ENCODE measurements around the gene ZC3H7A. TPM values are rescaled to one million over a fixed set of nuclear protein-coding genes. Genes with fewer than 3 reads are reported as not detected.

Gene ZC3H7A
- total and polyA plus RNA-seq, 9 of the 15 experiments (the other 6 are each of a cell fraction or from before 2014, with no cell fraction given), result 19.8 to 49.1 (median 28.2) TPM

DNA sequence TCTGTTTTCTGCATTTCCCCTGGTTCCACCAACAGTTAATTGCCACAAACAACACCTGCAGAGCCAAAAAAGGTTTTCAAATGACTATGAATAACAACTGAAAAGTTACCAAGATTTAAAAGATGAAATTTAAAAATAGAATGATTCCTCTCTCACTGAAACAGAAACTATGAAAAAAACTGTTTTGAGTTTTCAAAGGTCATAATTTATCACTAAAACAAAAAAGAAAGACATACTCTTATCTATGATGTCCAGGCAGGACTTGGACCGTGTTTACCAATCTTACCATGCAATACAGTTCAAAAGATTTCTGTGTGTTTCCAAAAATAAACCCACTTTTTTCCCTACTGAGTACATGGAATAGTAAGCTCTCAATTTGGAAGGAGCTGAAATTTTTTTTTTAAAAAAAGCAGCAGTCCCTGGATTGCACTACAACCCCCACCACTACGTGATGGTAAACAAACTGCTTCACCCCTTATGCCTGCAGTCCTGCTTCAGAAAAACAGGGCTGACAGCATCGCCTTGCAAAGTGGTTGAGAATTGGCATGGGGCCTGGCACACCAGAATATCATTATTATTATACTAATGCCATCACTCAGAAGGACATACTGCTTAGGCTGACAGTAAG is 62.9 kb downstream of the ZC3H7A start (continued):
- TF ChIP-seq MEIS2 (IDR thresholded peaks at IDR 0.05; ENCODE audit: partially characterized antibody), result peak; percentile 94
- TF ChIP-seq EP300 (IDR thresholded peaks at IDR 0.05; ENCODE audit: low read length), result peak; percentile 82
- peak; percentile 84 for TF ChIP-seq MTA2 (IDR thresholded peaks at IDR 0.05; ENCODE audit: low read depth)
- TF ChIP-seq, protein P1, sequence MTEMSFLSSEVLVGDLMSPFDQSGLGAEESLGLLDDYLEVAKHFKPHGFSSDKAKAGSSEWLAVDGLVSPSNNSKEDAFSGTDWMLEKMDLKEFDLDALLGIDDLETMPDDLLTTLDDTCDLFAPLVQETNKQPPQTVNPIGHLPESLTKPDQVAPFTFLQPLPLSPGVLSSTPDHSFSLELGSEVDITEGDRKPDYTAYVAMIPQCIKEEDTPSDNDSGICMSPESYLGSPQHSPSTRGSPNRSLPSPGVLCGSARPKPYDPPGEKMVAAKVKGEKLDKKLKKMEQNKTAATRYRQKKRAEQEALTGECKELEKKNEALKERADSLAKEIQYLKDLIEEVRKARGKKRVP (CRISPR knock-in tag; IDR thresholded peaks at IDR 0.05), result no peak
- TF ChIP-seq, protein P2, sequence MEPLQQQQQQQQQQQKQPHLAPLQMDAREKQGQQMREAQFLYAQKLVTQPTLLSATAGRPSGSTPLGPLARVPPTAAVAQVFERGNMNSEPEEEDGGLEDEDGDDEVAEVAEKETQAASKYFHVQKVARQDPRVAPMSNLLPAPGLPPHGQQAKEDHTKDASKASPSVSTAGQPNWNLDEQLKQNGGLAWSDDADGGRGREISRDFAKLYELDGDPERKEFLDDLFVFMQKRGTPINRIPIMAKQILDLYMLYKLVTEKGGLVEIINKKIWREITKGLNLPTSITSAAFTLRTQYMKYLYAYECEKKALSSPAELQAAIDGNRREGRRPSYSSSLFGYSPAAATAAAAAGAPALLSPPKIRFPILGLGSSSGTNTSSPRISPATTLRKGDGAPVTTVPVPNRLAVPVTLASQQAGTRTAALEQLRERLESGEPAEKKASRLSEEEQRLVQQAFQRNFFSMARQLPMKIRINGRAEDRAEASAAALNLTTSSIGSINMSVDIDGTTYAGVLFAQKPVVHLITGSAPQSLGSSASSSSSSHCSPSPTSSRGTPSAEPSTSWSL (CRISPR knock-in tag; IDR thresholded peaks at IDR 0.05; ENCODE audit: borderline replicate concordance), result no peak
- TF ChIP-seq, protein P3, sequence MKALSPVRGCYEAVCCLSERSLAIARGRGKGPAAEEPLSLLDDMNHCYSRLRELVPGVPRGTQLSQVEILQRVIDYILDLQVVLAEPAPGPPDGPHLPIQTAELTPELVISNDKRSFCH (CRISPR knock-in tag; IDR thresholded peaks at IDR 0.05), result no peak
- TF ChIP-seq, protein P3 (tag; IDR thresholded peaks at IDR 0.05), result peak; percentile 93
- peak; percentile 59 for TF ChIP-seq SMARCC2 (IDR thresholded peaks at IDR 0.05; ENCODE audit: low read depth)
- no peak for TF ChIP-seq ELF2 (CRISPR knock-in tag; IDR thresholded peaks at IDR 0.05)
- no peak for TF ChIP-seq BCL6 (CRISPR knock-in tag; IDR thresholded peaks at IDR 0.05)
- TF ChIP-seq CTBP1 (IDR thresholded peaks at IDR 0.05; ENCODE audit: borderline replicate concordance), result no peak
- TF ChIP-seq SPI1 (IDR thresholded peaks at IDR 0.05; ENCODE audit: borderline replicate concordance, low read depth, low read length), result no peak
- TF ChIP-seq, protein P4, sequence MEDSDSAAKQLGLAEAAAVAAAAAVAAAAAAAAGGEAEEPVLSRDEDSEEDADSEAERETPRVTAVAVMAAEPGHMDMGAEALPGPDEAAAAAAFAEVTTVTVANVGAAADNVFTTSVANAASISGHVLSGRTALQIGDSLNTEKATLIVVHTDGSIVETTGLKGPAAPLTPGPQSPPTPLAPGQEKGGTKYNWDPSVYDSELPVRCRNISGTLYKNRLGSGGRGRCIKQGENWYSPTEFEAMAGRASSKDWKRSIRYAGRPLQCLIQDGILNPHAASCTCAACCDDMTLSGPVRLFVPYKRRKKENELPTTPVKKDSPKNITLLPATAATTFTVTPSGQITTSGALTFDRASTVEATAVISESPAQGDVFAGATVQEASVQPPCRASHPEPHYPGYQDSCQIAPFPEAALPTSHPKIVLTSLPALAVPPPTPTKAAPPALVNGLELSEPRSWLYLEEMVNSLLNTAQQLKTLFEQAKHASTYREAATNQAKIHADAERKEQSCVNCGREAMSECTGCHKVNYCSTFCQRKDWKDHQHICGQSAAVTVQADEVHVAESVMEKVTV (CRISPR knock-in tag; IDR thresholded peaks at IDR 0.05), result no peak
- TF ChIP-seq, protein P5, sequence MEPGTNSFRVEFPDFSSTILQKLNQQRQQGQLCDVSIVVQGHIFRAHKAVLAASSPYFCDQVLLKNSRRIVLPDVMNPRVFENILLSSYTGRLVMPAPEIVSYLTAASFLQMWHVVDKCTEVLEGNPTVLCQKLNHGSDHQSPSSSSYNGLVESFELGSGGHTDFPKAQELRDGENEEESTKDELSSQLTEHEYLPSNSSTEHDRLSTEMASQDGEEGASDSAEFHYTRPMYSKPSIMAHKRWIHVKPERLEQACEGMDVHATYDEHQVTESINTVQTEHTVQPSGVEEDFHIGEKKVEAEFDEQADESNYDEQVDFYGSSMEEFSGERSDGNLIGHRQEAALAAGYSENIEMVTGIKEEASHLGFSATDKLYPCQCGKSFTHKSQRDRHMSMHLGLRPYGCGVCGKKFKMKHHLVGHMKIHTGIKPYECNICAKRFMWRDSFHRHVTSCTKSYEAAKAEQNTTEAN (CRISPR knock-in tag; IDR thresholded peaks at IDR 0.05), result no peak
- no peak for TF ChIP-seq TCFL5 (CRISPR knock-in tag; conservative IDR thresholded peaks at IDR 0.05)
- TF ChIP-seq JUN (IDR thresholded peaks at IDR 0.05; ENCODE audit: borderline replicate concordance, low read depth, low read length), result no peak
- no peak for TF ChIP-seq JUN (CRISPR knock-in tag; IDR thresholded peaks at IDR 0.05; ENCODE audit: borderline replicate concordance)
- TF ChIP-seq, protein P6, sequence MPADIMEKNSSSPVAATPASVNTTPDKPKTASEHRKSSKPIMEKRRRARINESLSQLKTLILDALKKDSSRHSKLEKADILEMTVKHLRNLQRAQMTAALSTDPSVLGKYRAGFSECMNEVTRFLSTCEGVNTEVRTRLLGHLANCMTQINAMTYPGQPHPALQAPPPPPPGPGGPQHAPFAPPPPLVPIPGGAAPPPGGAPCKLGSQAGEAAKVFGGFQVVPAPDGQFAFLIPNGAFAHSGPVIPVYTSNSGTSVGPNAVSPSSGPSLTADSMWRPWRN (IDR thresholded peaks at IDR 0.05; ENCODE audit: low read depth), result no peak
- peak; percentile 76; the same call in 1 of the 2 replicates for TF ChIP-seq NBN (IDR thresholded peaks at IDR 0.05; ENCODE audit: low read depth)
- TF ChIP-seq ARID1B (IDR thresholded peaks at IDR 0.05), result peak; percentile 94
- no peak for TF ChIP-seq CCAR2 (IDR thresholded peaks at IDR 0.05; ENCODE audit: low read depth, low read length)
- TF ChIP-seq LEF1 (IDR thresholded peaks at IDR 0.05), result peak; percentile 72; the same call in 1 of the 2 replicates
- peak; percentile 37; the same call in 1 of the 2 replicates for TF ChIP-seq KLF16 (IDR thresholded peaks at IDR 0.05)
- no peak for TF ChIP-seq L3MBTL2 (IDR thresholded peaks at IDR 0.05)
- peak; percentile 98 for TF ChIP-seq MEF2D (tag; conservative IDR thresholded peaks at IDR 0.05; ENCODE audit: low read depth)
